Body of pancreas (tissue), 4 donors: Measurements from ENCODE around the gene FOXJ3. TPM values are rescaled to one million over a fixed set of nuclear protein-coding genes. Genes with fewer than 3 reads are reported as not detected.

ENCODE experiments used
- ATAC-seq: fragments of 150-250 bp; one replicate; pipeline ENCODE4 v1.9.1; 2016
- DNase-seq, 4 donors: peaks; one replicate each; pipeline ENCODE4 v3.0.0-alpha.2; 2019
- H3K27ac ChIP-seq, 4 donors: fragments of 200-600 bp; sonication (generic); 1 replicate in 3 of 4; 2 replicates in 1 of 4; pipeline versions ENCODE4 v1.5.1 to v1.6.1; 2016 to 2019; ENCODE audit warnings: mild to moderate bottlenecking in 1 of 4, mixed read lengths in 1 of 4, moderate library complexity in 1 of 4
- H3K27me3 ChIP-seq, 2 donors: fragments of 200-600 bp; sonication (generic); one replicate each; pipeline ENCODE4 v1.6.0; 2016; ENCODE audit warnings: mild to moderate bottlenecking in 1 of 2
- H3K36me3 ChIP-seq, 2 donors: fragments of 200-600 bp; sonication (generic); replicated peaks in 1 of 2; 2 replicates each; pipeline ENCODE4 v1.5.1; 2016; ENCODE audit warnings: low read depth in 2 of 2; ENCODE audit not compliant: insufficient read depth in 1 of 2
- H3K4me1 ChIP-seq: fragments of 200-600 bp; sonication (generic); one replicate; pipeline ENCODE4 v1.6.0; 2016
- H3K4me3 ChIP-seq, 2 donors: fragments of 200-600 bp; sonication (generic); 1 replicate in 1 of 2; 2 replicates in 1 of 2; pipeline ENCODE4 v1.5.1; 2016 to 2019
- H3K9me3 ChIP-seq, 3 donors: fragments of 200-600 bp; sonication (generic); 1 replicate in 2 of 3; 2 replicates in 1 of 3; pipeline ENCODE4 v1.5.1; 2016
- CTCF ChIP-seq, 7 experiments: fragments of 450-650 bp in 4 of 7; fragments of 200-600 bp in 3 of 7; sonication (generic) in 3 of 7; IDR thresholded peaks; one replicate each; pipeline ENCODE4 v1.5.1; 2016 to 2019; ENCODE audit warnings: antibody characterized with exemption in 7 of 7
- POLR2A ChIP-seq, 3 donors: fragments of 450-650 bp; IDR thresholded peaks; one replicate each; pipeline ENCODE4 v1.6.1; 2016; ENCODE audit warnings: antibody characterized with exemption in 3 of 3, mild to moderate bottlenecking in 2 of 3
- WGBS, 2 donors: methylation state at CpG; one replicate each; pipeline ENCODE4 v1.1.5; 2017; 5-methylcytosine and 5-hydroxymethylcytosine counted together
- intact Hi-C: fragments of 100-400 bp; cut with DNase I; formaldehyde crosslinking; loops from one replicate; pipeline ENCODE4 v1.15.1; 2023
- total RNA-seq, 2 donors: library from RNA; depleted of rRNA; stranded (reverse); fragments of >200 nt; gene quantifications; one replicate each; pipeline ENCODE4 v1.1.0, GENCODE V29; 2016

Gene FOXJ3
- total RNA-seq, 2 donors from 2014 or later: 25.2 to 50.4 TPM

- no peaks in the 10 kb centered on the region for H3K27me3 ChIP-seq
- ATAC-seq (no peak), DNase-seq (no peak)
- TF ChIP-seq CTCF (IDR thresholded peaks at IDR 0.05) (no peak), POLR2A (IDR thresholded peaks at IDR 0.05) (no peak)
- intact Hi-C loops: no loop called here
- no peak overlapping the region for H3K27ac ChIP-seq
- no peak overlapping the region for H3K4me3 ChIP-seq
- peaks cover 39% of the 10 kb centered on the region for H3K4me1 ChIP-seq
- no peaks in the 10 kb centered on the region for H3K36me3 ChIP-seq
- no peaks in the 10 kb centered on the region for H3K9me3 ChIP-seq
- 52 to 54% methylated on average over 6 of the region's 6 CpGs for WGBS, 2 donors
Observed at GRCh38 chr1:42332877-42333276, 2.2 kb downstream of the FOXJ3 start.

DNA sequence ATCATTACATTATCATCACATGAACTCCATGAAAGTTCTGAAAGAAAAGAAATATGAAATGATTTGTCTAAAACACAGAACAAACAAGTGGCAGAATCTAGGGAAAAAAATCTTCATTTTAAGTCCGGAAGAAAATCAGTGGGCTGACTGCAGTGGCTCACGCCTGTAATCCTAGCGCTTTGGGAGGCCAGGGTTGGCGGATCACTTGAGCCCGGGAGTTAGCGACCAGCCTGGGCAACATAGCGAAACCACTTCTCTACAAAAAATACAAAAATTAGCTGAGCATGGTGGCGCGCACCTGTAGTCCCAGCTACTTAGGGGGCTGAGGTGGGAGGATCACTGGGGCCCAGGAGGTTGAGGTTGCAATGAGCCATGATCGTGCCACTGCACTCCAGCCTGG is 4.8 kb downstream of the FOXJ3 start:
- intact Hi-C loops: no loop called here
- Histone ChIP-seq H3K9me3 (no peaks in the 10 kb centered on the region), H3K27me3 (no peaks in the 10 kb centered on the region), H3K36me3 (no peaks in the 10 kb centered on the region), H3K4me1 (peaks cover 29% of the 10 kb centered on the region), H3K27ac (no peak overlapping the region), H3K4me3 (no peak overlapping the region)
- 93 to 96% methylated on average over 10 of the region's 10 CpGs for whole genome bisulfite sequencing, 2 donors
- ATAC-seq (no peak), DNase-seq (no peak)
- TF ChIP-seq CTCF (IDR thresholded peaks at IDR 0.05) (no peak), POLR2A (IDR thresholded peaks at IDR 0.05) (no peak)

DNA sequence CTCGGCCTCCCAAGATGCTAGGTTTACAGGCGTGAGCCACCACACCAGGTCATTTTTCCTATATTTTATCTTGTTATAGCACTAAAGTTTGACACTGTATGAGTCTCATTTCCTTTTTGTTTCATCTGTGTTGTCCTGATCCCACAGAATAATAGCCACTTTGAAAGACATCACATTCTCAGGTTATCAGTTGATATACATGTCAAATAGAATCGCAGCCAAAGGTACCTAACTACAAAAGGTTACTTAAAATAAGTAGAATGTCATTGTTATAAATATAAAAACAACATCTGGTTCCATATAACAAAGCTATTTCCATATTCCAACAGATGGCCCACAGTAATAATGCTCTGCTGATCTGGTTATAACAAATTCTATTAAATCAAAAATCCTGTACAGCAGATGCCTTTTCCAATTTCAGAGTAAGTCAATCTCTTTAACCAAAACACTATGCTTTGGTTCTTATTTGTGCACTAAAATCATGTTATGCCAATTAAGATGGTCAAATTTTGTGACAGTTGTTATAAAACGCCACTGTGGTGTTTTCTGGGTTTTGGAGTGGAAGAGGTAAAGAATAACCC is 6.0 kb downstream of the FOXJ3 start:
- H3K27me3 ChIP-seq: no peaks in the 10 kb centered on the region
- no peak for TF ChIP-seq CTCF (IDR thresholded peaks at IDR 0.05)
- TF ChIP-seq POLR2A (IDR thresholded peaks at IDR 0.05): no peak
- no peak for DNase-seq
- intact Hi-C loops: no loop called here
- 77 to 81% methylated on average over 4 of the region's 4 CpGs for WGBS, 2 donors
- no peaks in the 10 kb centered on the region for H3K9me3 ChIP-seq
- H3K36me3 ChIP-seq: no peaks in the 10 kb centered on the region
- no peak for ATAC-seq
- peaks cover 37% of the 10 kb centered on the region for H3K4me1 ChIP-seq
- H3K27ac ChIP-seq: no peak overlapping the region
- no peak overlapping the region for H3K4me3 ChIP-seq

DNA sequence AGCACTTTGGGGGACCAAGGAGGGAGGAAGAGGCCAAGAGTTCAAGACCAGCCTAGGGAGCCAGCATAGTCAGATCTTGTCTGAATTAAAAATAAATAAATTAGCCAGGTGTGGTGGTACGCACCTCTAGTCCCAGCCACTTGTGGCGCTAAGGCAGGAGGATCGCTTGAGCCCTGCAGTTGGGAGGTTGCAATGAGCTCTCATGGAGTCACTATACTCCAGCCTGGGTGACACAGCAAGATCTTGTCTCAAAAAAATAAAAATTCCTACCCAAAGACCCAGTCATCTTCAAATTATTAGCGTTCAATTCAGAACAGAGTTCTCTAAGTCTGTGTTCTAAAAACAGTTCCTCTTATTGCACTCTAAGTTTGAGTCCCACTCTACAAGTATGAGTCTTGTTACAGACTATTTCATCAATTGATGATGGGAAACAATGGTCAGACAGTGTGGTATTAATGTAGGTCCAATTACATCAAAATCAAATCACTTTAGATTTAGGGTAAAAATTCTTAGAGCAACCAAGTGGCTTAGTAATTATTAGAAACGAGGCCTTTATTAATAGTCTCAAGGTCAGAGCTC is 6.9 kb downstream of the FOXJ3 start:
- Histone ChIP-seq H3K36me3 (no peaks in the 10 kb centered on the region), H3K27ac (no peak overlapping the region), H3K9me3 (no peaks in the 10 kb centered on the region), H3K4me1 (peaks cover 28% of the 10 kb centered on the region), H3K4me3 (no peak overlapping the region), H3K27me3 (no peaks in the 10 kb centered on the region)
- ATAC-seq: no peak
- TF ChIP-seq CTCF (IDR thresholded peaks at IDR 0.05) (no peak), POLR2A (IDR thresholded peaks at IDR 0.05) (no peak)
- WGBS, 2 donors: 90 to 93% methylated on average over 5 of the region's 5 CpGs
- intact Hi-C loops: no loop called here
- no peak for DNase-seq

GRCh38 chr1:42325014-42325402 is 10.0 kb downstream of the FOXJ3 start:
- Histone ChIP-seq H3K27me3 (no peaks in the 10 kb centered on the region), H3K9me3 (no peaks in the 10 kb centered on the region), H3K27ac (no peak overlapping the region), H3K4me1 (peaks cover 54% of the 10 kb centered on the region), H3K4me3 (no peak overlapping the region), H3K36me3 (no peaks in the 10 kb centered on the region)
- TF ChIP-seq CTCF (IDR thresholded peaks at IDR 0.05): no peak
- no peak for TF ChIP-seq POLR2A (IDR thresholded peaks at IDR 0.05)
- WGBS, 2 donors: 15 to 23% methylated on average over 2 of the region's 2 CpGs
- intact Hi-C loops: no loop called here
- ATAC-seq (no peak), DNase-seq (no peak)
